Stomach smooth muscle (tissue), 2 donors: Measurements from ENCODE around the gene FRMD1.

Experiments
- H3K27ac ChIP-seq: one replicate; pipeline ENCODE4 v1.7.0; 2013; ENCODE audit warnings: mild to moderate bottlenecking, low read length, inconsistent platforms
- H3K27me3 ChIP-seq, 2 donors: one replicate each; pipeline ENCODE4 v1.7.0; 2013; ENCODE audit warnings: low read length in 2 of 2; ENCODE audit not compliant: insufficient read depth in 2 of 2, control insufficient read depth in 1 of 2
- H3K36me3 ChIP-seq, 2 donors: one replicate each; pipeline ENCODE4 v1.7.0; 2013; ENCODE audit warnings: low read length in 2 of 2; ENCODE audit not compliant: control insufficient read depth in 2 of 2, insufficient read depth in 2 of 2
- H3K4me1 ChIP-seq: one replicate; pipeline ENCODE4 v1.7.0; 2013; ENCODE audit warnings: low read length; ENCODE audit not compliant: control insufficient read depth, insufficient read depth
- H3K4me3 ChIP-seq, 2 donors: one replicate each; pipeline ENCODE4 v1.7.0; 2013; ENCODE audit warnings: low read length in 2 of 2
- H3K9ac ChIP-seq, 2 donors: one replicate each; pipeline ENCODE4 v1.7.0; 2013; ENCODE audit warnings: low read length in 2 of 2, mild to moderate bottlenecking in 1 of 2
- H3K9me3 ChIP-seq, 2 donors: one replicate each; pipeline ENCODE4 v1.7.0; 2013; ENCODE audit warnings: low read length in 2 of 2; ENCODE audit not compliant: control insufficient read depth in 2 of 2
- donor health status: healthy.
- donor health status: Pancreatic carcinoma.

Gene FRMD1

GRCh38 chr6:168110437-168110836 is 31.4 kb upstream of the FRMD1 start:
- Histone ChIP-seq H3K9ac (no peak overlapping the region), H3K36me3 (no peaks in the 10 kb centered on the region), H3K4me1 (no peaks in the 10 kb centered on the region), H3K27ac (no peak overlapping the region), H3K4me3 (no peak overlapping the region), H3K27me3 (peaks cover 0 to 2% of the 10 kb centered on the region in 2 donors), H3K9me3 (no peaks in the 10 kb centered on the region)

- no peak overlapping the region for H3K27ac ChIP-seq
- H3K4me3 ChIP-seq, result no peak overlapping the region
- no peaks in the 10 kb centered on the region for H3K9me3 ChIP-seq
- H3K27me3 ChIP-seq, result peaks cover 0 to 2% of the 10 kb centered on the region in 2 donors
- H3K36me3 ChIP-seq, result no peaks in the 10 kb centered on the region
- H3K9ac ChIP-seq, result no peak overlapping the region
- no peaks in the 10 kb centered on the region for H3K4me1 ChIP-seq
Observed at GRCh38 chr6:168109171-168109570, 30.2 kb upstream of the FRMD1 start.

- Histone ChIP-seq H3K4me3 (no peak overlapping the region), H3K27ac (no peak overlapping the region), H3K27me3 (peaks cover under 1 to 16% of the 10 kb centered on the region in 2 donors), H3K4me1 (no peaks in the 10 kb centered on the region), H3K36me3 (no peaks in the 10 kb centered on the region), H3K9ac (no peak overlapping the region), H3K9me3 (no peaks in the 10 kb centered on the region)
Observed at GRCh38 chr6:168107191-168107983, 28.4 kb upstream of the FRMD1 start.

DNA sequence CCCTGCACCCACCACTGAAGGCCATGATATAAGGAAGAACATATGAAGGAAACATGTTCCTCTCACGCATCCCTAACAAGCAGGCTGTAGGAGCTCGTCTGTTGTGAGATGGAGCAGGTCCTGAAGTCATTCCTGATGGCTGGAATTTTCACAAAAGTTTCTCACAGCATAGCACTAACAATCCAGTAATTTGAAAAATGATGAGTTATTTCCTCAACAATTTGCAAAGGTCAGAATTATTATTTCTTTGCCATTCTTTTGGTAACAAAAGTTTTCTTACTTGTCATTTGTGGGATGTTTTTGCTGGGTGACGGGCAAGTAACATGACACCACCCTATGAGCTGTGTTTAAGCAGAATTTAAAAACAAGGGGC is 27.6 kb upstream of the FRMD1 start:
- Histone ChIP-seq H3K4me1 (no peaks in the 10 kb centered on the region), H3K9ac (no peak overlapping the region), H3K9me3 (no peaks in the 10 kb centered on the region), H3K27ac (no peak overlapping the region), H3K27me3 (peaks cover 8 to 21% of the 10 kb centered on the region in 2 donors), H3K4me3 (no peak overlapping the region), H3K36me3 (no peaks in the 10 kb centered on the region)

DNA sequence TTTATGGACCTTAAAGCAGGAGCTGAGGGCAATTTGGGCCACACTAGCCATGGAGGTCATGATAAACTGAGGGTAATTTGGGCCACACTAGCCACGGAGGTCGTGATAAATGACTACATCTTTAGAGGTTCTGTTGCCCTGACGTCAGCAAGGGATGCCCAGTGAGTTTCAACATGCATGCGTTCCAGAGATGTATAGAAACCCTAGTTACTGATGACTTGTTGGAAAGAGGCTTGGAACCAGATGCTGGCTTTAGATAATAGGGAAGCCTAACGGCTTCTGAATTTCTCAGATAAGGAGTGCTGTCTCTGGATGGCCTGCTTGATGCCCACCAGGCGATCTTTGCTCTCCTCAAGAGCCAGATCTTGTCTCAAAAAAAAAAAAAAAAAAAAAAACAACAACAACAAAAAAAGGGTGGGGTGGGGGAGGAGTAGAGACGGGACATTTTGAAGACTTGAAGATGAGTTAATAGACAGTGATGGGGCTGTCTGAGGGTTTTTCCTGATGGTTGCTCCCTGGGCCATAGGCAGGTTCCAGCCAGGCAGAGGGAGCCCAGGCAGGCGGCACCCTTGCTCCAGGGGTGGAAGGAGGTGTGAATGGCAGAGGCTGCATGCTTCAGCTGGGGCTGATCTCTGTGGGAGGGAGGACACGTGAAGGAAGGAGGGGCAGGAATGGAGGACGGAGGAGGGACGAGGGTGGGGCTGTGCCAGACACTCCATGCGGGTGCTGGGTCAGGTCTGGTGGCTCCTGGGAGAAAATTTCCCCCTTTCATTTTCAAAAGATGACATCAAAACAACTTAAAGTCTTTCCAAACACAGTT is 27.0 kb upstream of the FRMD1 start:
- no peak overlapping the region for H3K27ac ChIP-seq
- H3K36me3 ChIP-seq, result no peaks in the 10 kb centered on the region
- peaks cover 14 to 22% of the 10 kb centered on the region in 2 donors for H3K27me3 ChIP-seq
- H3K9ac ChIP-seq, result no peak overlapping the region
- no peaks in the 10 kb centered on the region for H3K9me3 ChIP-seq
- H3K4me1 ChIP-seq, result peaks cover 3% of the 10 kb centered on the region
- no peak overlapping the region for H3K4me3 ChIP-seq

- Histone ChIP-seq H3K27me3 (peaks cover 20 to 27% of the 10 kb centered on the region in 2 donors), H3K9me3 (no peaks in the 10 kb centered on the region), H3K9ac (no peak overlapping the region), H3K27ac (no peak overlapping the region), H3K4me1 (peaks cover 3% of the 10 kb centered on the region), H3K36me3 (no peaks in the 10 kb centered on the region), H3K4me3 (no peak overlapping the region)
Observed at GRCh38 chr6:168104636-168105035, 25.6 kb upstream of the FRMD1 start.

DNA sequence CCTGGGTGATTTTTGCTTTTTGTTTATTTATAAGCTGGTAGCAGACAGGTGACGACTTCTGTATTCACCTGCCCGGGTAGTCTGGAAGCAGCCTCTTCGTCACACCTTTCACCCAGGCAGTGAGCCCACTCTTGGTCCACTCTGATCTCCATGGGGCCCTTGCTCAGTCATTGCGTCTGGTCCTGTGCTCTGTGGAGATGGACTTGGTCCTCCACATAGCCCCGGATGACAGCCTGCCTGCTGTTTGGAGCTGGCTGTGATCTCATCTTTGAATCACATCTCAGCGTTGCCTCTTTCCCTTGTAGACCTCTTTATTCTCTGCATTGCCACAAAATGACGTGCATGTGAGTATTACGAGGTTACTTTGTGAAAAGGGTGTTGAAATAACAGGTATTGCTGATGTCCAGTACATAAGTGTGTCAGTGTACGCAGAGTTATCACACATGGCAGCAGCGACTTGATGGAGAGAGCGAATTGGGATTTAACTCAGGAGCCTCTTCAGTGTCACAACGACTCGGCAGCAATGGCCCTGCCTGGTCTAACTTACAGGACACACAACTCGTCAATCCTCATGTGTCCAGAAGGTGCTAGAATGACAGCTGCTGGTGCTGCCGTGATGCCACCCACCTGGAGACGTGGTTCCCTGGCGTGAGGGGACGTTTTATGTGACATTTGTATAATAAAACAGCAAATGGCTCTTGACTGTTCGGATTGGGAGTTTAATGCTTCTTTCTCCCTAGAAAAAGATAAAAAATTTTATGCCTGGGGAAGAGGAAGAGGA is 24.2 kb upstream of the FRMD1 start:
- peaks cover 3% of the 10 kb centered on the region for H3K4me1 ChIP-seq
- no peaks in the 10 kb centered on the region for H3K9me3 ChIP-seq
- H3K4me3 ChIP-seq, result no peak overlapping the region
- no peak overlapping the region for H3K9ac ChIP-seq
- H3K27ac ChIP-seq, result no peak overlapping the region
- H3K36me3 ChIP-seq, result no peaks in the 10 kb centered on the region
- H3K27me3 ChIP-seq, result peaks cover 20 to 30% of the 10 kb centered on the region in 2 donors

DNA sequence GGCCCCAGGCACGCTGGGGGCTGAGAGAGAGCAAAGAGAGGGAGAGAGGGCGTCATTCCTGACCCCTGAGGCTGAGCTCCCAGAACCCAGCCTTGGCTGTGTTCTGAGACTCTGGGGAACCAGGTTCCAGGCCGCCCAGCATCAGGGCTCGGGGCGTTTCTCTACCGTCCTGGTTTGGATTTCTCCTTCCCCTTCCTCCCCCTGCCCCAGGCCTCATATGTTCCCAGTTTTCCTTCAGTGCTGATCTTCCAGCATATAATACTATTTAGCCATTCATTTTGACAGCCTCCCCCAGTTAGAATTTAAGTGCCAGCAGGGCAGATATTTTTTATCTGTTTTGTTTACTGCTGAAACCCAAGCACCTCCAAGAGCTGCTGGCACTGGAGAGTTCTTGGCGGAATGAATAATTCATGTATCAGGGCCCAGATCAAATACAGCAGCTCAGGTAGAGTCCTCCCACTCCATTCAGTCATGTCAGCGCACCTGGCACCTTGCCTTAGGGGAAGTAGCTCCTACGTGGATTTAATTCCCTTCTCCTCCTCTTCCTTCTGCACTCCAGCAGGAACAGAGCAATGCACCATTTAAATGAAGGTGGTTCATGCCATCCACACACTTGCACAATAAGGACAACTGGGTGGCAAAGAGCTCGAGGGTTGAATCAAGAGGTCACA is 23.4 kb upstream of the FRMD1 start:
- Histone ChIP-seq H3K4me1 (peaks cover 5% of the 10 kb centered on the region), H3K9ac (no peak overlapping the region), H3K27me3 (peaks cover 23 to 32% of the 10 kb centered on the region in 2 donors), H3K9me3 (no peaks in the 10 kb centered on the region), H3K27ac (no peak overlapping the region), H3K36me3 (no peaks in the 10 kb centered on the region), H3K4me3 (no peak overlapping the region)

- Histone ChIP-seq H3K9ac (no peak overlapping the region), H3K4me1 (peaks cover 5% of the 10 kb centered on the region), H3K36me3 (no peaks in the 10 kb centered on the region), H3K4me3 (no peak overlapping the region), H3K27ac (no peak overlapping the region), H3K27me3 (peaks cover 25 to 32% of the 10 kb centered on the region in 2 donors), H3K9me3 (no peaks in the 10 kb centered on the region)
Observed at GRCh38 chr6:168101590-168102314, 22.7 kb upstream of the FRMD1 start.
